Osteoblast (primary cell): ENCODE measurements around the gene MOB3C. TPM values are rescaled to one million over a fixed set of nuclear protein-coding genes. Genes with fewer than 3 reads are reported as not detected.

Experiments
- DNase-seq: peaks from one replicate; pipeline ENCODE4 v3.0.0; 2011; ENCODE audit warnings: low spot score, mixed read lengths; ENCODE audit not compliant: insufficient read length; ENCODE audit errors: missing footprints
- H2AFZ ChIP-seq: 2 replicates; pipeline ENCODE4 v1.6.0; 2011; ENCODE audit warnings: mild to moderate bottlenecking, low read length
- H3K27ac ChIP-seq: 2 replicates; pipeline ENCODE4 v1.5.1; 2011; ENCODE audit warnings: mild to moderate bottlenecking, low read depth, low read length, moderate library complexity
- H3K27me3 ChIP-seq: 2 replicates; pipeline ENCODE4 v1.6.0; 2012; ENCODE audit warnings: mild to moderate bottlenecking, control low read depth, inconsistent platforms, low read length, moderate library complexity; ENCODE audit not compliant: insufficient read depth
- H3K36me3 ChIP-seq: 2 replicates; pipeline ENCODE4 v1.5.1; 2011; ENCODE audit warnings: mild to moderate bottlenecking, low read length, control low read depth, moderate library complexity; ENCODE audit not compliant: insufficient read depth
- H3K4me1 ChIP-seq: 2 replicates; pipeline ENCODE4 v1.5.1; 2011; ENCODE audit warnings: mild to moderate bottlenecking, low read length, control low read depth, moderate library complexity; ENCODE audit not compliant: insufficient read depth
- H3K4me2 ChIP-seq: 2 replicates; pipeline ENCODE4 v1.6.0; 2011; ENCODE audit warnings: mild to moderate bottlenecking, low read length; ENCODE audit not compliant: insufficient read depth
- H3K4me3 ChIP-seq: fragments of 200-600 bp; sonication (generic); 3 replicates; pipeline ENCODE4 v1.5.1; 2012; ENCODE audit warnings: mild to moderate bottlenecking, low read length, inconsistent platforms; ENCODE audit not compliant: insufficient read depth
- H3K79me2 ChIP-seq: 2 replicates; pipeline ENCODE4 v1.6.0; 2012; ENCODE audit warnings: mild to moderate bottlenecking, low read length, control low read depth, inconsistent platforms; ENCODE audit not compliant: insufficient read depth
- H3K9me3 ChIP-seq: 2 replicates; pipeline ENCODE4 v1.5.1; 2011; ENCODE audit warnings: low read depth, low read length, control low read depth
- H4K20me1 ChIP-seq: 2 replicates; pipeline ENCODE4 v1.6.0; 2012; ENCODE audit warnings: mild to moderate bottlenecking, low read length, control low read depth; ENCODE audit not compliant: insufficient read depth
- CTCF ChIP-seq: IDR thresholded peaks from 2 replicates; pipeline ENCODE4 v1.5.1; 2011; ENCODE audit warnings: mild to moderate bottlenecking, low read depth, low read length, moderate library complexity; ENCODE audit errors: extremely low read depth
- total RNA-seq: library from RNA; depleted of rRNA; stranded (reverse); fragments of >200 nt; gene quantifications from 2 replicates; pipeline ENCODE4 v1.2.3, GENCODE V29; 2012

MOB3C gene
- total RNA-seq, 1 donor, result 8.7 TPM

GRCh38 chr1:46562498-46562897 is 54.1 kb downstream of the MOB3C start:
- H3K4me1 ChIP-seq, result no peaks in the 10 kb centered on the region
- H3K4me2 ChIP-seq, result no peak overlapping the region
- DNase-seq, result no peak
- no peaks in the 10 kb centered on the region for H3K27me3 ChIP-seq
- H3K27ac ChIP-seq, result no peak overlapping the region
- no peaks in the 10 kb centered on the region for H4K20me1 ChIP-seq
- no peak overlapping the region for H3K4me3 ChIP-seq
- peaks cover 10% of the 10 kb centered on the region for H3K36me3 ChIP-seq
- H2AFZ ChIP-seq, result no peak overlapping the region
- H3K9me3 ChIP-seq, result no peaks in the 10 kb centered on the region
- H3K79me2 ChIP-seq, result no peaks in the 10 kb centered on the region
- TF ChIP-seq CTCF, result no peak

- no peak overlapping the region for H2AFZ ChIP-seq
- no peaks in the 10 kb centered on the region for H4K20me1 ChIP-seq
- H3K27me3 ChIP-seq, result no peaks in the 10 kb centered on the region
- no peak overlapping the region for H3K27ac ChIP-seq
- no peaks in the 10 kb centered on the region for H3K36me3 ChIP-seq
- TF ChIP-seq CTCF, result no peak
- no peaks in the 10 kb centered on the region for H3K79me2 ChIP-seq
- DNase-seq, result no peak
- no peak overlapping the region for H3K4me3 ChIP-seq
- no peaks in the 10 kb centered on the region for H3K4me1 ChIP-seq
- H3K4me2 ChIP-seq, result no peak overlapping the region
- no peaks in the 10 kb centered on the region for H3K9me3 ChIP-seq
Measured at GRCh38 chr1:46558966-46559365, 57.6 kb downstream of the MOB3C start.

DNA sequence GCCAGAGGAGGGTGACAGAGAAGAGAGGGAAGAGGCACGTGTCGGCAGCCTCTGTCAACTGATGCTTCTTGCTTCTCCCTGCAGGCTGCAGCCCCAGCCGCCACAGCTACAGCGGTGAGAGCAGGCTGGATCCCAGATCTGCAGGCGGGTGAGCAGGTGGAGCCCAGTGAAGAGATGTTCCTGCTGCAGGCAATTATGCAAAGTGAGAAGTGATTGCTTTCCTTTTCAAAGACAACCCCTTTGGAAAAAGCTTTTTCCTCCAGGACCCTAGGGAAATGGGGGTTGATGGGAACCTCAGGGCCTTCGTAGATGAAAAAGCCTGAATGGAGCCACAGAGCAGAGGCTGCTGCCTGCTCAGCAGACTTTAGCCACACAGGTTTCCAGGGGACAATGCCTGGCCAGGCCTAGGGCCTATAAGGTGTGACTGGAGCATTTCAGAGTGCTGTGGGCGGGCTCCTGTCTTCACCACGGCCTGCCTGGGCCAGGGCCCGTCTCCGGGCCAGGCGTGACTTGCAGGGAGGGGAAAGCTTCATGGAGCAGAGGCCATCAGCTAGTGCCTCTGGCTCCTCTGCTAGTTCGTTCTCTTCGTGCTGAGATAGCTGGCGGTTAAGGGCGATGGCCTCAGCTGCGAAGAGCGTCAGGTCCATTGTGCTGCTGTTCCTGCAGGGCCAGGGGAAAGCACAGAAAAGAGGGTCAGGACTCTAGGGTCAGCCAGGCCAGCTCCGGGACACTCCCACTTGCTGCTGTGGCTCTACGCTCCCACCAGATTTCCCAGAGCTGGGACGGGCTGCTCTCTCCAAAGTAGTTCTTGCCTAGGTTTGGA is 58.3 kb downstream of the MOB3C start:
- Histone ChIP-seq H3K79me2 (no peaks in the 10 kb centered on the region), H3K4me3 (no peak overlapping the region), H3K4me1 (no peaks in the 10 kb centered on the region), H3K36me3 (no peaks in the 10 kb centered on the region), H3K27me3 (no peaks in the 10 kb centered on the region), H3K9me3 (no peaks in the 10 kb centered on the region), H3K4me2 (no peak overlapping the region), H4K20me1 (no peaks in the 10 kb centered on the region), H2AFZ (no peak overlapping the region), H3K27ac (no peak overlapping the region)
- no peak for DNase-seq
- TF ChIP-seq CTCF, result no peak

Other genes starting within 250 kb of the MOB3C start
- gene FAAH, start 222.5 kb downstream of the MOB3C start, total RNA-seq, result 2.4 and 4.0 TPM in 2 replicates
- gene DMBX1, start 127.0 kb downstream of the MOB3C start, total RNA-seq, result not detected in 2 replicates
- not detected in 2 replicates for gene KNCN, start 65.2 kb downstream of the MOB3C start, total RNA-seq
- gene MKNK1, start 12.5 kb downstream of the MOB3C start, total RNA-seq, result 25.9 and 31.8 TPM in 2 replicates
- 53.6 and 57.8 TPM in 2 replicates for gene ATPAF1, start 51.6 kb upstream of the MOB3C start, total RNA-seq
- gene TEX38, start 55.0 kb upstream of the MOB3C start, total RNA-seq, result 0.29 TPM in 1 of 2 replicates, not detected in the other
- gene EFCAB14, start 102.3 kb upstream of the MOB3C start, total RNA-seq, result 61.3 and 63.7 TPM in 2 replicates
- not detected in 2 replicates for gene CYP4B1, start 182.2 kb upstream of the MOB3C start, total RNA-seq